ENCODE results near the gene DISP2. TPM values are rescaled to one million over a fixed set of nuclear protein-coding genes. Genes with fewer than 3 reads are reported as not detected.

Gene DISP2
- total RNA-seq, 1 experiment from 2014 or later, result 0.87 TPM

- BruUV-seq (replicated peaks), result no TSS peak
- Histone ChIP-seq H3K27me3 (ENCODE audit: low read length) (no peaks in the 10 kb centered on the region), H3K27ac (ENCODE audit: low read length) (no peak overlapping the region), H3K9me2 (replicated peaks; ENCODE audit: low read length) (no peaks in the 10 kb centered on the region), H3K9me3 (ENCODE audit: low read length) (no peaks in the 10 kb centered on the region), H3K4me2 (ENCODE audit: low read length) (no peak overlapping the region), H3K4me3 (ENCODE audit: low read length) (no peak overlapping the region), H3F3A (ENCODE audit: low read length, unreplicated experiment) (peaks cover 9% of the 10 kb centered on the region), H3K9ac (ENCODE audit: low read length) (no peak overlapping the region), H3K36me3 (ENCODE audit: low read depth, low read length) (peaks cover 40% of the 10 kb centered on the region), H3K79me2 (ENCODE audit: low read length) (no peaks in the 10 kb centered on the region), H3K4me1 (ENCODE audit: insufficient read depth, low read length) (peaks cover 13% of the 10 kb centered on the region), H2AFZ (ENCODE audit: low read length) (no peak overlapping the region), H4K20me1 (ENCODE audit: low read length) (no peaks in the 10 kb centered on the region)
- no peak for ATAC-seq
- TF ChIP-seq CTCF (conservative IDR thresholded peaks at IDR 0.05; ENCODE audit: low read depth, low read length), result no peak
- TF ChIP-seq EZH2phosphoT487 (IDR thresholded peaks at IDR 0.05; ENCODE audit: borderline replicate concordance, low read length), result no peak
- no peak for TF ChIP-seq EZH2 (IDR thresholded peaks at IDR 0.05; ENCODE audit: low read length, unreplicated experiment)
- POLR2A ChIA-PET (ENCODE audit: unreplicated experiment), result no interaction called here
- intact Hi-C loops (cut with micrococcal nuclease), result no loop called here
- DNase-seq, result no peak
- CTCF ChIA-PET, result no interaction called here
Measured at GRCh38 chr15:40416056-40416455, 58.0 kb downstream of the DISP2 start.

- no peak for DNase-seq
- POLR2A ChIA-PET (ENCODE audit: unreplicated experiment), result no interaction called here
Measured at GRCh38 chr15:40418126-40418525, 60.1 kb downstream of the DISP2 start.

More at GRCh38 chr15:40418126-40418525, 60.1 kb downstream of the DISP2 start:
- TF ChIP-seq CTCF (conservative IDR thresholded peaks at IDR 0.05; ENCODE audit: low read depth, low read length) (no peak), EZH2 (IDR thresholded peaks at IDR 0.05; ENCODE audit: low read length, unreplicated experiment) (no peak), EZH2phosphoT487 (IDR thresholded peaks at IDR 0.05; ENCODE audit: borderline replicate concordance, low read length) (no peak)
- H3K4me1 ChIP-seq (ENCODE audit: insufficient read depth, low read length), result peaks cover 23% of the 10 kb centered on the region
- H3K27ac ChIP-seq (ENCODE audit: low read length), result no peak overlapping the region
- H3K4me2 ChIP-seq (ENCODE audit: low read length), result no peak overlapping the region
- no peaks in the 10 kb centered on the region for H3K27me3 ChIP-seq (ENCODE audit: low read length)
- H4K20me1 ChIP-seq (ENCODE audit: low read length), result no peaks in the 10 kb centered on the region
- CTCF ChIA-PET, result no interaction called here
- peaks cover 28% of the 10 kb centered on the region; the same call in 1 of the 2 replicates for H3K36me3 ChIP-seq (ENCODE audit: low read depth, low read length)
- no peak for ATAC-seq
- BruUV-seq (replicated peaks), result no TSS peak
- H3K79me2 ChIP-seq (ENCODE audit: low read length), result no peaks in the 10 kb centered on the region
- intact Hi-C loops (cut with micrococcal nuclease), result no loop called here
- no peak overlapping the region for H2AFZ ChIP-seq (ENCODE audit: low read length)
- no peak overlapping the region for H3K9ac ChIP-seq (ENCODE audit: low read length)
- peaks cover 9% of the 10 kb centered on the region for H3F3A ChIP-seq (ENCODE audit: low read length, unreplicated experiment)
- H3K9me3 ChIP-seq (ENCODE audit: low read length), result no peaks in the 10 kb centered on the region
- no peaks in the 10 kb centered on the region for H3K9me2 ChIP-seq (replicated peaks; ENCODE audit: low read length)
- H3K4me3 ChIP-seq (ENCODE audit: low read length), result no peak overlapping the region
